DMS153 treated with DMSO at 0.1 percent for 48 hours (cell line): Measurements from ENCODE around the gene RPS21.
A peak's percentile ranks its signal among the peaks of the same experiment; 100 is the strongest.
"Not testable (repeated sequence)": the region's sequence is repeated elsewhere in the genome, so short reads cannot be mapped to it uniquely, and the experiment has no call there.

Experiments
- DNase-seq: peaks from one replicate; lab custom pipeline; 2025; ENCODE audit not compliant: unreplicated experiment; lab: John Stamatoyannopoulos, UW

Gene RPS21

GRCh38 chr20:62424249-62425107 lies 37.6 kb downstream of the RPS21 start:
- DNase-seq: no peak

- DNase-seq: no peak
Observed at GRCh38 chr20:62425281-62426058, 38.6 kb downstream of the RPS21 start.

- not testable (repeated sequence) for DNase-seq
Observed at GRCh38 chr20:62426059-62426348, 39.1 kb downstream of the RPS21 start.

- DNase-seq: no peak
Observed at GRCh38 chr20:62426699-62427131, 39.8 kb downstream of the RPS21 start.

GRCh38 chr20:62427172-62428001 lies 40.5 kb downstream of the RPS21 start, which contains the start of gene RBBP8NL:
Gene RBBP8NL (minus strand): TSS chr20:62427539. CDS start chr20:62419647, 7,892 bp downstream.
- peak; percentile 83 for DNase-seq

GRCh38 chr20:62428002-62428372 lies 41.1 kb downstream of the RPS21 start:
- DNase-seq: no peak

GRCh38 chr20:62428396-62429295 lies 41.7 kb downstream of the RPS21 start:
- DNase-seq: no peak

- no peak for DNase-seq
Observed at GRCh38 chr20:62429455-62430310, 42.8 kb downstream of the RPS21 start.

- DNase-seq: no peak
Observed at GRCh38 chr20:62430311-62430853, 43.5 kb downstream of the RPS21 start.

GRCh38 chr20:62430866-62431447 lies 44.1 kb downstream of the RPS21 start:
- DNase-seq: no peak

- DNase-seq: no peak
Observed at GRCh38 chr20:62433658-62434497, 47.0 kb downstream of the RPS21 start.

GRCh38 chr20:62436692-62437091 lies 49.8 kb downstream of the RPS21 start:
- no peak for DNase-seq

GRCh38 chr20:62437496-62437895 lies 50.6 kb downstream of the RPS21 start:
- DNase-seq: no peak

GRCh38 chr20:62437927-62438326 lies 51.0 kb downstream of the RPS21 start:
- no peak for DNase-seq
